Mesothelial cell of epicardium (in vitro differentiated cells): ENCODE results near the gene CRLF1. TPM values are rescaled to one million over a fixed set of nuclear protein-coding genes. Genes with fewer than 3 reads are reported as not detected.

Experiments used
- DNase-seq, 2 experiments: peaks; one replicate each; pipeline ENCODE4 v3.0.0; 2021; ENCODE audit warnings: low spot score in 2 of 2; ENCODE audit not compliant: unreplicated experiment in 2 of 2
- H3K27ac Mint-ChIP-seq: 2 replicates; pipeline ENCODE4 v1.8.0; 2021; ENCODE audit warnings: mixed read lengths
- H3K27me3 Mint-ChIP-seq: 2 replicates; pipeline ENCODE4 v1.8.0; 2021; ENCODE audit warnings: low read depth, mixed read lengths
- H3K36me3 Mint-ChIP-seq: 2 replicates; pipeline ENCODE4 v1.8.0; 2021; ENCODE audit warnings: mixed read lengths
- H3K4me1 Mint-ChIP-seq: 2 replicates; pipeline ENCODE4 v1.8.0; 2021; ENCODE audit warnings: mixed read lengths
- H3K4me3 Mint-ChIP-seq: 2 replicates; pipeline ENCODE4 v1.8.0; 2021; ENCODE audit warnings: mild to moderate bottlenecking, moderate library complexity, mixed read lengths
- H3K9me3 Mint-ChIP-seq: 2 replicates; pipeline ENCODE4 v1.8.0; 2021; ENCODE audit warnings: mixed read lengths
- CTCF ChIP-seq: fragments of 200-600 bp; sonication (generic); IDR thresholded peaks from one replicate; pipeline ENCODE4 v1.5.0; 2021; ENCODE audit warnings: antibody characterized with exemption; ENCODE audit not compliant: unreplicated experiment
- total RNA-seq: library from RNA; stranded (reverse); gene quantifications from 3 replicates; pipeline ENCODE4 v1.2.1, GENCODE V29; 2021

The CRLF1 gene
- total RNA-seq, 1 donor from 2014 or later: 1.0 TPM

- H3K36me3 Mint-ChIP-seq: peaks cover 2% of the 10 kb centered on the region
- H3K4me1 Mint-ChIP-seq: peaks cover 8% of the 10 kb centered on the region
- TF ChIP-seq CTCF: no peak
- no peaks in the 10 kb centered on the region for H3K9me3 Mint-ChIP-seq
- H3K27ac Mint-ChIP-seq: peak within 1 kb of the TSS; percentile 98
- no peaks in the 10 kb centered on the region for H3K27me3 Mint-ChIP-seq
- peak; percentile 82 to 85 for DNase-seq
- H3K4me3 Mint-ChIP-seq: peak within 1 kb of the TSS; percentile 91
Observed at GRCh38 chr19:18557411-18558201, 49.0 kb downstream of the CRLF1 start, which contains the start of gene KXD1. Gene KXD1 (plus strand): TSS chr19:18557870. CDS start chr19:18562057, 4,187 bp downstream.

- Mint-ChIP-seq H3K27ac (no peak overlapping the region), H3K4me1 (no peaks in the 10 kb centered on the region), H3K4me3 (no peak overlapping the region), H3K27me3 (no peaks in the 10 kb centered on the region), H3K36me3 (no peaks in the 10 kb centered on the region), H3K9me3 (no peaks in the 10 kb centered on the region)
- TF ChIP-seq CTCF: no peak
- DNase-seq: no peak
Observed at GRCh38 chr19:18551631-18552030, 55.0 kb downstream of the CRLF1 start.

GRCh38 chr19:18543814-18544475 lies 62.7 kb downstream of the CRLF1 start:
- Mint-ChIP-seq H3K27ac (peak overlapping the region; percentile 71), H3K4me1 (peaks cover 10% of the 10 kb centered on the region), H3K36me3 (no peaks in the 10 kb centered on the region), H3K4me3 (peak overlapping the region; percentile 72), H3K27me3 (no peaks in the 10 kb centered on the region), H3K9me3 (no peaks in the 10 kb centered on the region)
- no peak for DNase-seq
- TF ChIP-seq CTCF: no peak

Other genes with a start within 250 kb of the CRLF1 start
- 3.2 to 4.7 TPM (median 3.9 TPM) in 3 replicates for gene GDF15, start 220.6 kb downstream of the CRLF1 start, total RNA-seq
- gene LRRC25, start 209.2 kb downstream of the CRLF1 start, total RNA-seq: 0.18 to 0.29 TPM in 2 of 3 replicates, not detected in the other
- 120 to 123 TPM (median 121 TPM) in 3 replicates for gene SSBP4, start 187.4 kb downstream of the CRLF1 start, total RNA-seq
- gene ISYNA1, start 168.7 kb downstream of the CRLF1 start, total RNA-seq: 795 to 833 TPM (median 826 TPM) in 3 replicates
- gene ELL, start 84.7 kb downstream of the CRLF1 start, total RNA-seq: 16.4 to 19.2 TPM (median 18.7 TPM) in 3 replicates
- 245 to 250 TPM (median 247 TPM) in 3 replicates for gene FKBP8, start 63.2 kb downstream of the CRLF1 start, total RNA-seq
- gene KXD1, start 48.9 kb downstream of the CRLF1 start, total RNA-seq: 79.7 to 82.2 TPM (median 80.3 TPM) in 3 replicates
- gene UBA52, start 34.9 kb downstream of the CRLF1 start, total RNA-seq: 846 to 875 TPM (median 857 TPM) in 3 replicates
- gene REX1BD, start 18.0 kb downstream of the CRLF1 start, total RNA-seq: 56.5 to 58.8 TPM (median 58.3 TPM) in 3 replicates
- gene TMEM59L, start 6.1 kb upstream of the CRLF1 start, total RNA-seq: 4.9 to 6.4 TPM (median 4.9 TPM) in 3 replicates
- 12.0 to 13.2 TPM (median 12.6 TPM) in 3 replicates for gene KLHL26, start 30.2 kb upstream of the CRLF1 start, total RNA-seq
- gene CRTC1, start 76.9 kb upstream of the CRLF1 start, total RNA-seq: 29.5 to 31.9 TPM (median 29.5 TPM) in 3 replicates
- 0.16 to 0.31 TPM (median 0.18 TPM) in 3 replicates for gene COMP, start 184.5 kb upstream of the CRLF1 start, total RNA-seq
- 72.1 to 73.3 TPM (median 73.0 TPM) in 3 replicates for gene UPF1, start 225.2 kb upstream of the CRLF1 start, total RNA-seq